ENCODE data around the gene RAB26.

The RAB26 gene

DNA sequence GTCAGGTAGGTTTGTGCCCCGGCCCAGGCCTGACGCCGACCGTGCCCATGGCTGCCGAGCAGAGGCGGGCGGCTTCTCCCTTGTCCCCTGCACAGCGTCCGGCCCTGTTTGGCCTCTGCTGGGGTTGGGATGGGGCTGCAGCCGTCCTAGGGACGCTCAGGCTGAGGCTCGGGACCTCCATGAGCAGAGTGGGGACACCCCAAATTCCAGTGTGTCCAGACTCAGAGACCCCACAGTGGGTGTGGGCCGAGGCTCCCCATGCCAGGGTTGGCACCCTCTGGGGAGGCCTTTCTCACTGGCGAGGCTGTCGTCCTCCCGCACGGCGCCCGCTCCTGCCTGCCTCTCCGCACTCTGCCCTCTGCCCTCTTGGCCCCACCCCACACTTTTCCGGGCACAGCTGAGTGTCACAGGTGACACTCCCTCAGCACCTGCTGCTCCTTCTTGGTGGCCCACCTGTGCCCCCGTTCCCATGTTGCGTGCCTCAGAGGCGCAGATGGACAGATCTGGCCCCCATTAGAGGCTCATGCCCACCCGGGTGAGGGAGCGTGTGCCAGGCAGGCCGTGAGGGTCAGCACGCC lies 23.3 kb downstream of the RAB26 start:
- DNase-seq = no peak
- intact Hi-C loops (cut with DNase I) = no loop called here

DNA sequence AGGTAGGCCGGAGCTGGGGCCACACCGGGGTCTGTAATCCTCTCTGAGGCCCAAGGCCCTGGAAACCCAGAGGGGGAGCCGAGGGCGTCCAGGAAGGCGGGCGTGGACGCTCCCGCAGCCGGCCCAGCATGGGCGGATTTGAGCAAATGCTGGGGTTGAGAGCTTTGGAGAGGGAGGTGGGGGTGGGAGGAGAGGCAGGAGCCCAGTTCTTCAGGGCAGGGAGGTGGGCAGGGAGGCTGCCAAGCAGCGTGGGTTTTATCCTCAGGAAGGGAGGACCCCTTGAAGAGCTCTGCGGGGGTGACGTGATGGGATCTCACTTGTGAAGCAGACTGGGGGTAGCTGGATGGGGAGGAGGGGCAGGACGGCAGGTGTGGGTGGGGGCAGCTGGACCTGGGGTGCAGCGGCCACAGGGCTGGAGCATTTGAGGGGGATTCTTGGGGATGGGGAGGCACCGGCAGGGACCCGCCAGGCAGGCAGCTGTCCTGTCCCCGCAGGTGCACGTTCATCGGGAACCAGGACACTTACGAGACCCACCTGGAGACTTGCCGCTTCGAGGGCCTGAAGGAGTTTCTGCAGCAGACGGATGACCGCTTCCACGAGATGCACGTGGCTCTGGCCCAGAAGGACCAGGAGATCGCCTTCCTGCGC lies 24.4 kb downstream of the RAB26 start:
- no peak for DNase-seq
- intact Hi-C loops (cut with DNase I) = no loop called here

DNA sequence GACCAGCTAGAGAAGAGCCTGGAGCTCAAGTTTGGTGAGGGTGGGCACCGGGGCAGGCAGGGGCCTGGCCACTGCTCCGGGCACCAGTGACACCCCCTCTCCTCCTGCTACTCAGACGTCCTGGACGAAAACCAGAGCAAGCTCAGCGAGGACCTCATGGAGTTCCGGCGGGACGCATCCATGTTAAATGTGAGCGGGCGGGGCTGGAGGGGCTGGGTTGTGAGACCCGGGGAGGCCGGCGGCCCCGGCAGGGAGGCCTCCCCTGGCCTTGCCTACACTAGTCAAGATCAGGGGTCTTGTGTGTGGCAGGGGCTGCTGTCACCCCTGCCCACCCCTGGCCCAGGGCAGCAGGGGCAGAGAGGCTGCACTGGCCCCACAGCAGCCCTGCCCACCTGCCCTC lies 24.9 kb downstream of the RAB26 start:
- no peak for DNase-seq
- intact Hi-C loops (cut with DNase I) = no loop called here

DNA sequence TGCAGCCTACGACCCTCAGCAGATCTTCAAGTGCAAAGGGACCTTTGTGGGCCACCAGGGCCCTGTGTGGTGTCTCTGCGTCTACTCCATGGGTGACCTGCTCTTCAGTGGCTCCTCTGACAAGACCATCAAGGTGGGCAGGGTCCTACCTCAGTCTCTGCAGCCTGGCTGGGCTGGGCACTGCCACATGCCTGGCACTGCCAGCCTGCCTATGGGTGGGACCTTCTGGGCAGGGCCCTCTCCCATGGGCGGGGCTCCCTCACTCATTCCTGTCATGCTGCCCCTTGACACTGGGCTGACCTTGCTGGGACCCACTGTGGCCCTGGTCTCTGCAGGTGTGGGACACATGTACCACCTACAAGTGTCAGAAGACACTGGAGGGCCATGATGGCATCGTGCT lies 25.5 kb downstream of the RAB26 start:
- no peak for DNase-seq
- intact Hi-C loops (cut with DNase I) = no loop called here

DNA sequence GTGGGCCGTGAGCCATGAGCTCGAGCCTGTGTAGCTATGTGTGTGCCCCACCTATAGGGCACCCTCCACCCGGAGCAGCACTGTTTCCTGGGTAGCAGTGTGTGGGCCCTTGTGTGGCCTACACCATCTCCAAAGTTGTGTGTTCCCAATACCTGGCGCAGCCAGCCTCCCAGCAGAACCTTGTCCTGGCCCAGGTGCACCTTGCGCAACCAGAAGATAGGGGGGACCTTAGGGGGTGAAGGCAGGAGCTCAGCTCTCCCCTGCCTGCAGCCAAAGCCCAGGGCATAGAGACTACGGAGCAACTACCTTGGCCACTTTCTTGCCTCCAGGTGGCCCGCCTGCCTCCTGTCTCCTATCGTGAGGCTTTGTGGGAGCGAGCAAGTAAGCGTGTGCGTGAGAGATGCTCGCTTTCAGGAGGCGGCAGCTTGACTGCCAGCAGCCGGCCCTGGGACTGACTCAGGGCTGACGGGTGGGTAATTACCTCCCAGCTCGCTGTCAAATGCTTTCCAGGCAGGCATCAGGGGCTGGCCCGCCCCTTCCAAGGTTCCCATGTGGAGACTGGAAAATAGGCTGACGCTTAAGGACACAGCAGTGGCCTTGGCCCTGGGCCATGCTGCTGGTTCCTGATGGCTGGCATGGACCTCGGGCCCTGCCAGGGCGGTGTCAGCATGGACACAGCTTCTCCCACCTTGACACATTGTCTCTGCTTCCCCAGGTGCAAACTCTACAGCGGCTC lies 26.1 kb downstream of the RAB26 start:
- DNase-seq = peak in 41 of 42 donors; percentile 29 to 92 (median 71)
- intact Hi-C loops (cut with DNase I) = no loop called here

DNA sequence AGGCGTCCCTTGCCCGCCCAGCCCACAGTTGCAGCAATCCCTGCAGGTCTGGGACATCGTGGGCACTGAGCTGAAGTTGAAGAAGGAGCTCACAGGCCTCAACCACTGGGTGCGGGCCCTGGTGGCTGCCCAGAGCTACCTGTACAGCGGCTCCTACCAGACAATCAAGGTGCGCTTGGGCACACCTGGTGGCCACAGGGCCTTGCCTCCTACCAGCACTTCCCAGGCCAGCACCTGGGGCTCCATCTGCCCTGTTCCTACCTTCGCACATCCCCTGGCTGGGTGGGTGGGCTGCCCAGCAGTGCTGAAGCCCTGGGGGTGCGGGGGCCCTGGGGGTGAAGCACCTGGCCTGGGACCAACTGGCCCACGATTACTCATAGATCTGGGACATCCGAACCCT lies 27.0 kb downstream of the RAB26 start:
- intact Hi-C loops (cut with DNase I) = no loop called here
- no peak for DNase-seq

DNA sequence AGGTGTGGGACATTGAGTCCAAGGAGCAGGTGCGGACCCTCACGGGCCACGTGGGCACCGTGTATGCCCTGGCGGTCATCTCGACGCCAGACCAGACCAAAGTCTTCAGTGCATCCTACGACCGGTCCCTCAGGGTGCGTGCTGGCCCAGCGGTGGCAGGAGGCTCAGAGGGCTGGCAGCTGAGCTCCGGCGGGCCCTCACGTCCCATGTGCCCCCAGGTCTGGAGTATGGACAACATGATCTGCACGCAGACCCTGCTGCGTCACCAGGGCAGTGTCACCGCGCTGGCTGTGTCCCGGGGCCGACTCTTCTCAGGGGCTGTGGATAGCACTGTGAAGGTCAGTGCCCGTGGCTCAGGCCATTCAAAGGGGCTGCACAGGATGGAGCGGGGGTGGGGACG lies 27.6 kb downstream of the RAB26 start:
- intact Hi-C loops (cut with DNase I) = no loop called here
- no peak for DNase-seq

DNA sequence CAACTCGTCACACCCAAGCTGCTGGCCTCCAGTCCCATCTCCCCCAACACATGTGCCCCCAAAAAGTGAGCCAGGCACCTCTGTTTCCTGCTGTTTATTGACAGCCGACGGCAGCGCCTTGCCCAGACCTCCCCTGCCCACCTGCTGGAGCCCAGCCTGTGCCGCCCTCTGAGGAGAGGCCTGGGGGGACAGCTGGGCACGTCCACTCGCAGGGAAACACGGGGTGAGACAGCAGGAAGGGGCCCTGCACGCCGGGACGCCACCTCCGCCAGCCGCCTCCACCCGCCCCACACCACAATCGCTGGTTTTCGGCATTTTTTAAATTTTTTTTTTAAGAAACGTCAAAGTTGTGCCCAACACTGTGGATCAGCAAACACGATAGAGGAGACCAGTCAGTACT lies 28.7 kb downstream of the RAB26 start:
- no peak for DNase-seq
- intact Hi-C loops (cut with DNase I) = no loop called here

DNA sequence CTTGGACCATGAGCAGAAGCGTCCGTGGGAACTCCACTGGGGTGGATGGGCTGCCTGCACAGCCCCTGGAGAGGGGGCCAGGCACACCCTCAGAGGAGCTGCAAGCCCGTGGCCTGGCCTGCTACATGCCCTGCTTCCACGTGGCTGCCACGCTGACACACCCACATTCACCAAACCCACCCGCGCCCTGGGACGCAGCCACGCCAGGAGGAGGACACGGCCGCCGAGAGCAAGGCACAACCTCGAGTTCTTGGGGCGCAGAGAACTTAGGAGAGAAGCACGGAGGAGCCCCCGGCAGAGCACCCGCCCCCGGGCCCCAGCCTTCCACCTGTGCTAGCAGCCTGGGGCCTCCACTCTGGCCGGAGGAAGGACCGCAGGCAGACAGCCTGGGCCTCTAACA lies 29.1 kb downstream of the RAB26 start:
- DNase-seq = no peak
- intact Hi-C loops (cut with DNase I) = no loop called here

DNA sequence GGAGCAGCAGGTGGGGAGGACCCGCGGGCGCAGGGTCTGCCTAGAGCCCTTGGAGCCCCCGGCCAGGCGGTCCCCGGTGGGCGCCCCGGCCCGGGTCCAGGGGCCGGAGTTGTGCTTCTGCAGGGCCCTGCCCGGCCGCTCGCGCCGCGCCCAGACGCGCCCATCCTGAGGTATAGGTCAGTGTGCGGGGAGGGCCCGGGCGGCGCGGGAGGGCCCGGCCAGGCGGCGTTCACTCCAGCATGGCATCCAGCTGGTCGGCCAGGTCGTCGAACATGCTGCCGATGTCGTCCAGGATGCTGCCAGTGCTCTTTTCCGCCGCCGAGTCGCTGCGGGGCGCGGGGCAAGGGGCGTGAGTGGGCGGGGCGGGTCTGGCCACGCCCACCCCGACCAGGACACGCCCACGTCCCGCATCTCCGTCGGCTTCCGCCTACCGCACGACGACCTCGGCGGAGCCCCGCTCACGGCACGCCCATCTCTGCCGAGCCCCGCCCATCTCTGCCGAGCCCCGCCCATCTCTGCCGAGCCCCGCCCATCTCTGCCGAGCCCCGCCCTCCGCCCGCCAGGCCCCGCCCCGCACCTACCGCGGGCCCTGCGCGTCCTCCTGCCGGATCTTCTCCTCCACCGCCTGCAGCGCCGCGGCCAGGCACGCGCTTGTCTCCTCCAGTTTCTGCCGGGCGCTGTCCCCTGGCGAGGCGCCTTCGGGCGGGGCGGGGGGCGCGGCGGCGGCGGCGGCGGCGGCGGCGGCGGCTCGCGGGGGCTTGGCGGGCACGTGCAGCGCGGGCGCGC lies 30.1 kb downstream of the RAB26 start:
- peak in 29 of 42 donors; percentile 17 to 71 (median 48) for DNase-seq
- intact Hi-C loops (cut with DNase I) = no loop called here

DNA sequence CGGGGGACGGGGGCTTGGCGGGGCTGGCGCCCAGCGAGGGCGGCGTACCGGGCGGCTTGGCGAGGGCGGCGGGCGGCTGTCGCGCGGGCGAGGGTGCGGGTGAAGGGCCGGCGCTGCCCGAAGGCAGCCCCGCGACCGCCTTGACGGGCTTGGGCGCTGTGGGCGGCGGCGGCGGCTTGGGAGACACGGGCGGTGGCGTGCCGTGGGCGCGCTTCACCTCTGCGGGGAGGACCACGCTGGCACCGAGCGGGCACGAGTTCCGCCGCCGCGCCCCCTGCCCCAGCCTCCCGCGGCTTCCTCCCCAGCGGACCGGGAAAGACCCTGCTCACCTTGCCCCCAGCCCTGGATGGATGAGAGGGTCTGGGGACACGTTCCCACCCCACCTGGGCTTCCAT lies 30.7 kb downstream of the RAB26 start:
- DNase-seq = no peak

DNA sequence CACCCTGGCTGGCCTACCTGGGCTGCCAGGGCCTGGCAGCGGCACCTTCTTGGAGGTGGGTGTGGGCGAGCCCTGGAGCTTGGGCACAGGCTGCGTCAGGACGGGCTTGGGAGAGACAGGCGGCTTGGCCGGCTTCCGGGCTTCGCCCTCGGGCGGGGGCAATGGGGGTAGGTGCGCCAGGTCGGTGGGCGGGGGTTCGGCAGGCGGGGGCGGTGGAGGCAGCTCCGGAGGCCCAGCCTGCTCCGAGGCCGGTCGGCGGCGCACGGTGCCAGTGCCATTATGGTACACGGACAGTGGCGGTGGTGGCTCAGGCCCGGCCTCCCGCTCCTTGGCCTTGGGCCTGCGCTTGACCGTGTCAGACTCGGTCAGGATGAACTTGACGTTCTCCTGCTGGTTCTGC lies 31.2 kb downstream of the RAB26 start:
- DNase-seq = no peak
- intact Hi-C loops (cut with DNase I) = no loop called here

More for the DNA sequence above, 30.7 kb downstream of the RAB26 start:
- intact Hi-C loops (cut with DNase I) = no loop called here

DNA sequence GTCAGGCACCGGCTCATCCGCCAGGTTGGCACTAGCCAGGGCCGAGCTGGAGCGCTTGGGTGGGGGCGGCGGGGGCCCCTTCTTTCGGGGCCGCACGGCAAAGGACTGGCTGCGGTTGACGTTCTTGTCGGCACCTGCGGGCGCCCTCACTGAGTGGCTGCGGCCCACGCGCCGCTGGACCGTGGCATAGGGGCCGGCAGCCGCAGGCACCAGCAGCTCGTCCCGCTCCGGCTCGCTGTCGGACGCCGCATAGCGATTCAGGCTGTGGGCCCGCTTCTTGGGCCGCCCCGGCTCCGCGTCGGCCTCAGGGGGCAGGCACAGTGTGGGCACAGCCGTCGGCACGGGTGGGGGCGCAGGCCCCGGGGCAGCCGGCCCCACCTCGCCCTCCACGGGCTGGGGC lies 32.0 kb downstream of the RAB26 start:
- no peak for DNase-seq
- intact Hi-C loops (cut with DNase I) = no loop called here

DNA sequence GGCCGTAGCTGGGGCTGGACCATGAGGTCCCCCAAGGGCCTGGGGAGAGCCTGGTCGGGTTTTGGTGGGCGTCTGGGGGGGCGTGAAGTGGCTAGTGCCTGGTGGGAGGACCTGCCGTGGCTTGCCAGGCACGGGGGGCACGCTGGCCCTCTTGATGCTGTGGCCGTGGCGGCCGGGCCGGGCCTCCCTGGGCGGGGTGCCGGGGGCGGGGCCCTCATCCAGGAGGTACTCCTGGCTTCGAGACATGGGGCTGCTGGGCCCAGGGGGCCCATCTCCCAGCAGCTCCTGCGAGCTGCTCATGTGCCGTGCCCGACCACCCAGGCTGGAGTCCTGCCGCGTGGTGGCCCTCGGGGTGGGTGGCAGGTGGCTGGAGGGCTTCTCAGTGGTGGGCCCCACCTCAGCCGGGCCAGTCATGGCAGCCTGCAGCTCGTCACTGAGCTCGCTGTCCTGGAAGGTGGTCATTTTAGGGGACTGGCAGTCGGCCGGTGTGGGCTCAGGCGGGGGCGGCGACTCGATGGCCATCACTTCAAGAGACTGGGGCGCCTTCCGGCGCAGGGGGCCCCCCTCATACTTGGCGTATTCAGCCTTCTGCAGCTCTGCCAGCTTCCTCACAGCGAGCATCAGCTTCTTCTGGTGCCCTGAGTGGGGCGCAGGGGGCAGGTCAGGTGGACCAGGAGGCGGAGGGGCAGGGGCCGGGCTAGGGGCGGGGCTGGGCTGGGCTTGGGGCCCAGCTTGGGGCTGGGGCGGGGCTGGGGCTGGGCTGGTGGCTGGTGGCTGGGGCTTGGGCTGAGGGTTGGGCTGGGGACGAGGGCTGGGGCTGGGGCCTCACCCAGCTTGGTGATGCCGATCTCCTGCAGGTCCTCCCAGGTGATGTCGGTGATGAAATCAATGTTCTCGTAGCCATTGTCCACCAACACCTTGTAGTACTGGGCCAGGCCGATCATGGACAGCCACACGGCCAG lies 32.8 kb downstream of the RAB26 start:
- intact Hi-C loops (cut with DNase I) = no loop called here
- DNase-seq = no peak

DNA sequence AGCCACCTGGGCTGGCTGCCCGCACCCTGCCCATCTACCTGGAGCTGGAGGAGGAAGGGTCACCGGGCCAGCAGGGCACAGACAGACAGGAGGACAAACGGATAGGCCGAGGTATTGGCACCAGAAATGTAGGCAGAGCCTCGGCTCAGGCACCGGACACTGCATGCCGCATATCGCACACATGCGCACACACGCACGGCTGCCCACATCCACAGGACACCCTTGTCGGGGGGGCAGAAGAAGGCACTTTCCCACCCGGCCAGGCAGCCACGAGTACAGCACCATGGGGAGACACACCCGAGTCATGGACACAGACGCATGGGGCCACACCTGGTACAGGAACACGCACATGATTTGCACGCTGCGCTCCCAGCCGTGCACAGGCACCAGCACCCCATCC lies 33.5 kb downstream of the RAB26 start:
- intact Hi-C loops (cut with DNase I) = no loop called here
- DNase-seq = no peak

DNA sequence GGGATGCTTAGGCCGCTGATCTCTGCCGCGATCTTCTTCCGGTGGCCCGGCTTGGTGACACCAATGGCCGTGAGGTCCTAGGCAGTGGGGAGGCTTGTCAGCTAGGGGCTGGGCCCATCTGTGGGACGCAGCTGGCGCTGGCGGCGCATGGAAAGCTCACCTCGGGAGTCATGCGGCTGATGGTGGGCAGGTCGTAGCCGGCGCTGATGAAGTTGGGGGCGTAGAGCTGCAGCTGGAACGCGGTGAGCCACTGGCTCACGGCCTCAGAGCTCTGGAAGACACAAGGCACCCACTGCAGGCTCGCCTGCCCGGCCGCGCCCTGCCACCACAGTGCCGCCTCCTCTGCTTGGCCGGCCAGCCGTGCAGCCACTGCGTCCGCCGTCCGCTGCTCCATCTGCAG lies 35.2 kb downstream of the RAB26 start:
- intact Hi-C loops (cut with DNase I) = no loop called here
- peak in 31 of 42 donors; percentile 25 to 78 (median 57) for DNase-seq

DNA sequence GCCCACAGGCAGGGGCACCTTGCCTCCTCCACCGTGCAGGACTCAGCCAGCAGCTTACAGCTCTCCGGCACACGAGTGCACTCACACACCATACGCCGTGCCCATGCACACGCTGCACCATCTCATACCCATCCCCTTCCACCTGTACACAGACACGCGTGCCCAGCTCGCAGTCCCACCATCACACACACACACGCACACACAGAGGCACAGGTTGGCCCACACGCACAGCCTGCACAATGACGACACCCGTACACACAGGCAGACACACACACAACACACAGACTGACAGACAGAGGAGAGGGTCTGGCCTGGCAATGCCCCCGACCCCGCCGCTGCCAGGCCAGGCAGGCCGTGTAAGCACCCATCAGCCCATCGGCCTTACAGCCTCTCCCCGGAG lies 35.9 kb downstream of the RAB26 start:
- intact Hi-C loops (cut with DNase I) = no loop called here
- no peak for DNase-seq

DNA sequence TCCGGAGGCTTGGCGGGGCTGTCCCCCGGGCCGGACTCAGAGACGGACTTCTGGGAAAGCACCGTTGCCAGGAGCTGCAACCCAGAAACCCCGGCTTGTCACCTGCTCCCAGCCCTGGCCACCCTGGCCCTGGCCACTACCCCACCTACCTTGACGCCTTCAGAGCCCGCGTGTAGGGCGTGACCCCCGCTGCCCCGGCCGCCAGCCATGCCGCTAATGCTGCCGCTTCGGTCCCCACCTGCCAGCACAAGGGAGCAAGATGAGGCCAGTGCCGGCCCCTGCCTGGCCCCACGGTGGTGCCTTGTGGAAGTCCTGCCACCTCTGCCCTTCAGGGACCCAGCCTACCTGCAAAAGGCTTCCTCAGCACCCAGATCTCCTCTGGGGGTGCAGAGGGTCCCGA lies 36.5 kb downstream of the RAB26 start:
- intact Hi-C loops (cut with DNase I) = no loop called here
- peak in 1 of 42 donors; percentile 3 for DNase-seq

DNA sequence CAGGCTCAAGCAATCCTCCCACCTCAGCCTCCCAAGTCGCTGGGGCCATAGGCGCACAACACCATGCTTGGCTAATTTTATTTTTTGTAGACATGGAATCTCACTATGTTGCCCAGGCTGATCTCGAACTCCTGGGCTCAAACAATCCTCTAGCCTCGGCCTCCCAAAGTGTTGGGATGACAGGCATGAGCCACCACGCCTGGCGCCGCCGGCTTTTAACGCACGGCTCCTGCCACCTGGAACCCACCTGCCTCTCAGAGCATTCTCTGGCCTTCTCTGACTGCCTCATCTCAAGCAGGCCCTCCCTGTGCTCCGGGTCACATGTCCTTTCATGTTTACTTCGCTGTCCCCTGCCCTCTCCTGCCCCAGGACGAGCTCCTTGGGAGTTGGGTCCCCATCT lies 37.6 kb downstream of the RAB26 start:
- intact Hi-C loops (cut with DNase I) = no loop called here
- no peak for DNase-seq

Data from head of caudate nucleus (tissue), 42 donors.